NCI-H524 (cell line): ENCODE measurements around the gene EYA2.
A peak's percentile ranks its signal among the peaks of the same experiment; 100 is the strongest.
"Not testable (repeated sequence)": the region's sequence is repeated elsewhere in the genome, so short reads cannot be mapped to it uniquely, and the experiment has no call there.

ENCODE experiments used
- DNase-seq, 2 experiments: peaks; one replicate each; lab custom pipeline; 2025; lab: John Stamatoyannopoulos, UW

EYA2 gene

GRCh38 chr20:46931699-46932098 lies 37.1 kb downstream of the EYA2 start:
- peak in 1 of 2 experiments; percentile 14 for DNase-seq

- not testable (repeated sequence) for DNase-seq
These were observed 37.8 kb downstream of the EYA2 start for GRCh38 chr20:46932439-46932838.

GRCh38 chr20:46933150-46933549 lies 38.5 kb downstream of the EYA2 start:
- peak; percentile 54 to 82 for DNase-seq

GRCh38 chr20:46934746-46935287 lies 40.2 kb downstream of the EYA2 start:
- DNase-seq = peak; percentile 35 to 56

- peak in 1 of 2 experiments; percentile 13 for DNase-seq
These were observed 40.9 kb downstream of the EYA2 start for GRCh38 chr20:46935394-46936017.

GRCh38 chr20:46936415-46937156 lies 41.9 kb downstream of the EYA2 start:
- DNase-seq = no peak

- no peak for DNase-seq
These were observed 42.5 kb downstream of the EYA2 start for GRCh38 chr20:46937157-46937523.

GRCh38 chr20:46937533-46938226 lies 43.0 kb downstream of the EYA2 start:
- no peak for DNase-seq

GRCh38 chr20:46938434-46938833 lies 43.8 kb downstream of the EYA2 start:
- DNase-seq = no peak

- DNase-seq = peak; percentile 69 to 74
These were observed 44.7 kb downstream of the EYA2 start for GRCh38 chr20:46939031-46939965.

GRCh38 chr20:46940616-46941015 lies 46.0 kb downstream of the EYA2 start:
- DNase-seq = no peak

- DNase-seq = no peak
These were observed 46.8 kb downstream of the EYA2 start for GRCh38 chr20:46941404-46941803.

GRCh38 chr20:46943861-46944591 lies 49.4 kb downstream of the EYA2 start:
- no peak for DNase-seq

GRCh38 chr20:46945465-46945864 lies 50.8 kb downstream of the EYA2 start:
- no peak for DNase-seq

- DNase-seq = no peak
These were observed 51.6 kb downstream of the EYA2 start for GRCh38 chr20:46946181-46946624.

GRCh38 chr20:46946796-46947195 lies 52.2 kb downstream of the EYA2 start:
- DNase-seq = no peak

- DNase-seq = no peak
These were observed 53.4 kb downstream of the EYA2 start for GRCh38 chr20:46948081-46948480.

GRCh38 chr20:46951405-46951804 lies 56.8 kb downstream of the EYA2 start:
- DNase-seq = no peak

GRCh38 chr20:46951840-46952497 lies 57.3 kb downstream of the EYA2 start:
- DNase-seq = no peak

GRCh38 chr20:46953596-46953995 lies 59.0 kb downstream of the EYA2 start:
- DNase-seq = no peak
